Activated CD8-positive, alpha-beta T cell treated with anti-CD3 and anti-CD28 coated beads, Interleukin-2, amount 10 ng/mL, durations not matched to agents 7 days and 5 days (primary cell): ENCODE data around the gene CDYL2. TPM values are rescaled to one million over a fixed set of nuclear protein-coding genes. Genes with fewer than 3 reads are reported as not detected.
A peak's percentile ranks its signal among the peaks of the same experiment; 100 is the strongest.

Experiments used
- ATAC-seq: fragments of 150-1000 bp; cut with Tn5 transposase; one replicate; pipeline ENCODE4 v1.10.0; 2021; ENCODE audit warnings: moderate library complexity
- CTCF ChIA-PET: fragments of 350-600 bp; sonication (Branson Sonifier 250); formaldehyde crosslinking; loops from one replicate; lab custom pipeline; 2021; ENCODE audit warnings: antibody characterized with exemption; lab: Charles Lee
- POLR2A ChIA-PET: fragments of 350-600 bp; sonication (Branson Sonifier 250); formaldehyde crosslinking; loops from one replicate; lab custom pipeline; 2021; ENCODE audit warnings: antibody characterized with exemption; lab: Charles Lee
- DNase-seq: peaks from one replicate; pipeline ENCODE4 v3.0.0-alpha.2; 2020
- H3K27ac Mint-ChIP-seq: one replicate; pipeline ENCODE4 v1.8.0; 2021; ENCODE audit warnings: mild to moderate bottlenecking, mixed read lengths
- H3K27me3 Mint-ChIP-seq: one replicate; pipeline ENCODE4 v1.8.0; 2021; ENCODE audit warnings: low read depth, mixed read lengths
- H3K36me3 Mint-ChIP-seq: one replicate; pipeline ENCODE4 v1.8.0; 2021; ENCODE audit warnings: low read depth, mixed read lengths
- H3K4me1 Mint-ChIP-seq: one replicate; pipeline ENCODE4 v1.8.0; 2021; ENCODE audit warnings: low read depth, mixed read lengths
- H3K4me3 Mint-ChIP-seq: one replicate; pipeline ENCODE4 v1.8.0; 2021; ENCODE audit warnings: mild to moderate bottlenecking, mixed read lengths
- H3K9me3 Mint-ChIP-seq: one replicate; pipeline ENCODE4 v1.8.0; 2022; ENCODE audit warnings: mixed read lengths; ENCODE audit not compliant: insufficient read depth
- total RNA-seq, 2 experiments: library from RNA; stranded (reverse); gene quantifications; one replicate each; pipeline ENCODE4 v1.2.3, GENCODE V29; 2021

CDYL2 gene
- total RNA-seq = 10 to 100 TPM; 15.5 to 16.5 TPM

GRCh38 chr16:80804526-80805383 is at the start of gene CDYL2:
CDYL2 (minus strand) TSS chr16:80804598; CDS start chr16:80804173, 425 bp downstream.
- POLR2A ChIA-PET = no interaction called here
- peak within 1 kb of the TSS; percentile 87 for H3K27ac Mint-ChIP-seq
- H3K9me3 Mint-ChIP-seq = peaks cover 3% of the 10 kb centered on the region
- peak within 1 kb of the TSS; percentile 89 for H3K4me3 Mint-ChIP-seq
- H3K36me3 Mint-ChIP-seq = peaks cover 8% of the 10 kb centered on the region
- H3K4me1 Mint-ChIP-seq = peaks cover 28% of the 10 kb centered on the region
- CTCF ChIA-PET = no interaction called here
- H3K27me3 Mint-ChIP-seq = peaks cover 12% of the 10 kb centered on the region
- peak; percentile 47 for DNase-seq
- peak; percentile 92 for ATAC-seq

GRCh38 chr16:80852261-80852872 is 48.0 kb upstream of the CDYL2 start:
- H3K36me3 Mint-ChIP-seq = no peaks in the 10 kb centered on the region
- ATAC-seq (no peak), DNase-seq (peak; percentile 42)
- no peaks in the 10 kb centered on the region for H3K4me1 Mint-ChIP-seq
- H3K27me3 Mint-ChIP-seq = peaks cover 3% of the 10 kb centered on the region
- CTCF ChIA-PET = interaction anchor here (0.6 to 2.1 kb wide), 5 partner anchors 12 to 330 kb away, joined by 3 to 9 read pairs (median 3); no protein-coding TSS in a partner anchor
- H3K4me3 Mint-ChIP-seq = no peak overlapping the region
- POLR2A ChIA-PET = no interaction called here
- H3K9me3 Mint-ChIP-seq = no peaks in the 10 kb centered on the region
- H3K27ac Mint-ChIP-seq = no peak overlapping the region

- peaks cover 2% of the 10 kb centered on the region for H3K27me3 Mint-ChIP-seq
- no peaks in the 10 kb centered on the region for H3K4me1 Mint-ChIP-seq
- ChIA-PET CTCF (interaction anchor here (1.1 to 2.1 kb wide), 4 partner anchors 12 to 329 kb away, joined by 3 to 9 read pairs (median 3); no protein-coding TSS in a partner anchor), POLR2A (no interaction called here)
- no peaks in the 10 kb centered on the region for H3K36me3 Mint-ChIP-seq
- no peak overlapping the region for H3K27ac Mint-ChIP-seq
- DNase-seq (no peak), ATAC-seq (no peak)
- no peak overlapping the region for H3K4me3 Mint-ChIP-seq
- H3K9me3 Mint-ChIP-seq = no peaks in the 10 kb centered on the region
Measured at GRCh38 chr16:80851831-80852230, 47.4 kb upstream of the CDYL2 start.

GRCh38 chr16:80850757-80851156 is 46.4 kb upstream of the CDYL2 start:
- Mint-ChIP-seq H3K9me3 (no peaks in the 10 kb centered on the region), H3K27ac (no peak overlapping the region), H3K4me1 (no peaks in the 10 kb centered on the region), H3K4me3 (no peak overlapping the region), H3K27me3 (peaks cover 5% of the 10 kb centered on the region), H3K36me3 (no peaks in the 10 kb centered on the region)
- DNase-seq = no peak
- no peak for ATAC-seq
- ChIA-PET CTCF (interaction anchor here (0.9 to 2.1 kb wide), 2 partner anchors 323 to 324 kb away, joined by 3 to 9 read pairs; no protein-coding TSS in a partner anchor), POLR2A (no interaction called here)

GRCh38 chr16:80848862-80849261 is 44.5 kb upstream of the CDYL2 start:
- peaks cover 5% of the 10 kb centered on the region for H3K9me3 Mint-ChIP-seq
- POLR2A ChIA-PET = no interaction called here

GRCh38 chr16:80846680-80847079 is 42.3 kb upstream of the CDYL2 start:
- Mint-ChIP-seq H3K36me3 (no peaks in the 10 kb centered on the region), H3K4me1 (no peaks in the 10 kb centered on the region), H3K27me3 (peaks cover 9% of the 10 kb centered on the region), H3K9me3 (peaks cover 5% of the 10 kb centered on the region), H3K27ac (no peak overlapping the region), H3K4me3 (no peak overlapping the region)
- no peak for ATAC-seq
- CTCF ChIA-PET = no interaction called here
- POLR2A ChIA-PET = no interaction called here
- no peak for DNase-seq

More at GRCh38 chr16:80848862-80849261, 44.5 kb upstream of the CDYL2 start:
- no peaks in the 10 kb centered on the region for H3K4me1 Mint-ChIP-seq
- no peak overlapping the region for H3K27ac Mint-ChIP-seq
- no peaks in the 10 kb centered on the region for H3K36me3 Mint-ChIP-seq
- no peak for DNase-seq
- no peak overlapping the region for H3K4me3 Mint-ChIP-seq
- ATAC-seq = no peak
- CTCF ChIA-PET = interaction anchor here (0.8 to 0.9 kb wide), 2 partner anchors 24 to 322 kb away, joined by 3 read pairs; no protein-coding TSS in a partner anchor
- H3K27me3 Mint-ChIP-seq = peaks cover 3% of the 10 kb centered on the region

GRCh38 chr16:80846275-80846674 is 41.9 kb upstream of the CDYL2 start:
- POLR2A ChIA-PET = no interaction called here
- no peak overlapping the region for H3K27ac Mint-ChIP-seq
- H3K36me3 Mint-ChIP-seq = no peaks in the 10 kb centered on the region
- ATAC-seq = no peak
- H3K4me1 Mint-ChIP-seq = no peaks in the 10 kb centered on the region
- peaks cover 5% of the 10 kb centered on the region for H3K9me3 Mint-ChIP-seq
- H3K4me3 Mint-ChIP-seq = no peak overlapping the region
- H3K27me3 Mint-ChIP-seq = peaks cover 13% of the 10 kb centered on the region
- CTCF ChIA-PET = no interaction called here
- no peak for DNase-seq

- no peak overlapping the region for H3K27ac Mint-ChIP-seq
- peaks cover 5% of the 10 kb centered on the region for H3K9me3 Mint-ChIP-seq
- H3K36me3 Mint-ChIP-seq = no peaks in the 10 kb centered on the region
- ATAC-seq (no peak), DNase-seq (no peak)
- H3K4me3 Mint-ChIP-seq = no peak overlapping the region
- peaks cover 14% of the 10 kb centered on the region for H3K27me3 Mint-ChIP-seq
- CTCF ChIA-PET = no interaction called here
- no peaks in the 10 kb centered on the region for H3K4me1 Mint-ChIP-seq
- POLR2A ChIA-PET = no interaction called here
Measured at GRCh38 chr16:80844395-80844794, 40.0 kb upstream of the CDYL2 start.

- DNase-seq (no peak), ATAC-seq (no peak)
- Mint-ChIP-seq H3K4me3 (no peak overlapping the region), H3K36me3 (no peaks in the 10 kb centered on the region), H3K4me1 (no peaks in the 10 kb centered on the region), H3K9me3 (peaks cover 5% of the 10 kb centered on the region), H3K27me3 (peaks cover 14% of the 10 kb centered on the region), H3K27ac (no peak overlapping the region)
- CTCF ChIA-PET = interaction anchor here (1.0 to 1.1 kb wide), 3 partner anchors 16 to 314 kb away, joined by 3 to 4 read pairs (median 3); no protein-coding TSS in a partner anchor
- POLR2A ChIA-PET = no interaction called here
Measured at GRCh38 chr16:80841231-80841630, 36.8 kb upstream of the CDYL2 start.

GRCh38 chr16:80837533-80838147 is 33.2 kb upstream of the CDYL2 start:
- DNase-seq = no peak
- peaks cover 15% of the 10 kb centered on the region for H3K27me3 Mint-ChIP-seq
- no peaks in the 10 kb centered on the region for H3K36me3 Mint-ChIP-seq
- CTCF ChIA-PET = no interaction called here
- POLR2A ChIA-PET = interaction anchor here (0.7 kb wide), 1 partner anchor 102 kb away, joined by 3 read pairs; no protein-coding TSS in a partner anchor
- no peak for ATAC-seq
- H3K4me3 Mint-ChIP-seq = no peak overlapping the region
- H3K4me1 Mint-ChIP-seq = no peaks in the 10 kb centered on the region
- H3K9me3 Mint-ChIP-seq = no peaks in the 10 kb centered on the region
- H3K27ac Mint-ChIP-seq = no peak overlapping the region

- H3K27me3 Mint-ChIP-seq = peaks cover 10% of the 10 kb centered on the region
- H3K9me3 Mint-ChIP-seq = no peaks in the 10 kb centered on the region
- ChIA-PET CTCF (interaction anchor here (1.7 kb wide), 1 partner anchor 13 kb away, joined by 4 read pairs; no protein-coding TSS in a partner anchor), POLR2A (no interaction called here)
- ATAC-seq (no peak), DNase-seq (no peak)
- no peak overlapping the region for H3K27ac Mint-ChIP-seq
- H3K4me1 Mint-ChIP-seq = no peaks in the 10 kb centered on the region
- H3K4me3 Mint-ChIP-seq = no peak overlapping the region
- H3K36me3 Mint-ChIP-seq = no peaks in the 10 kb centered on the region
Measured at GRCh38 chr16:80836846-80837245, 32.4 kb upstream of the CDYL2 start.
